ENCODE measurements around the gene GRIN3A. TPM values are rescaled to one million over a fixed set of nuclear protein-coding genes. Genes with fewer than 3 reads are reported as not detected.

Gene GRIN3A
- total RNA-seq, 1 donor from 2014 or later: not detected

DNA sequence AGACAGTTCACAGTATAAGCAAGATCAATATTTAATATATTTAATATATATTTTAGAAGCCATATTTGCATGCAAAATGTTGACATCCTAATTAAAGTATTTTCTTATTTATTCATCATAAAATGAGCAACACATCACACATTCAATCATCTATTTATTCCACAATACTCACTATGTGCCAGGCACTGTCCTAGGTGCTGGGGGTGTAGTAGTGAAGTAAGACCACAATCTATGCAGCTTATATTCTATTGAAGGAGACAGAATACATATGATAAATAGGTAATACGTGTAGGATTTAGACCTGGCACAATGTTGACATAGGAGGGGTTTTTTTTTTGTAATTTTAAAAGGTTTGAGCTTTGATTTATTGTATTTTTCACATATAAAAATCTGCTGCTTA is 63.1 kb downstream of the GRIN3A start:
- DNase-seq (ENCODE audit: low read depth): no peak

GRCh38 chr9:101674165-101674564 is 64.3 kb downstream of the GRIN3A start:
- no peak overlapping the region for H3K4me3 ChIP-seq (ENCODE audit: low read depth, low read length)
- TF ChIP-seq, protein P1, sequence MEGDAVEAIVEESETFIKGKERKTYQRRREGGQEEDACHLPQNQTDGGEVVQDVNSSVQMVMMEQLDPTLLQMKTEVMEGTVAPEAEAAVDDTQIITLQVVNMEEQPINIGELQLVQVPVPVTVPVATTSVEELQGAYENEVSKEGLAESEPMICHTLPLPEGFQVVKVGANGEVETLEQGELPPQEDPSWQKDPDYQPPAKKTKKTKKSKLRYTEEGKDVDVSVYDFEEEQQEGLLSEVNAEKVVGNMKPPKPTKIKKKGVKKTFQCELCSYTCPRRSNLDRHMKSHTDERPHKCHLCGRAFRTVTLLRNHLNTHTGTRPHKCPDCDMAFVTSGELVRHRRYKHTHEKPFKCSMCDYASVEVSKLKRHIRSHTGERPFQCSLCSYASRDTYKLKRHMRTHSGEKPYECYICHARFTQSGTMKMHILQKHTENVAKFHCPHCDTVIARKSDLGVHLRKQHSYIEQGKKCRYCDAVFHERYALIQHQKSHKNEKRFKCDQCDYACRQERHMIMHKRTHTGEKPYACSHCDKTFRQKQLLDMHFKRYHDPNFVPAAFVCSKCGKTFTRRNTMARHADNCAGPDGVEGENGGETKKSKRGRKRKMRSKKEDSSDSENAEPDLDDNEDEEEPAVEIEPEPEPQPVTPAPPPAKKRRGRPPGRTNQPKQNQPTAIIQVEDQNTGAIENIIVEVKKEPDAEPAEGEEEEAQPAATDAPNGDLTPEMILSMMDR (IDR thresholded peaks at IDR 0.05; ENCODE audit: insufficient read depth, low read length, poor library complexity, severe bottlenecking): no peak
- DNase-seq (ENCODE audit: low read depth): no peak
- no peaks in the 10 kb centered on the region for H3K36me3 ChIP-seq (ENCODE audit: control insufficient read depth, insufficient read depth, low read length)
- H3K27me3 ChIP-seq (ENCODE audit: control insufficient read depth, insufficient read depth, low read length): no peaks in the 10 kb centered on the region

More for the DNA sequence above, 63.1 kb downstream of the GRIN3A start:
- no peak overlapping the region for H3K4me3 ChIP-seq (ENCODE audit: low read depth, low read length)
- no peaks in the 10 kb centered on the region for H3K36me3 ChIP-seq (ENCODE audit: control insufficient read depth, insufficient read depth, low read length)
- H3K27me3 ChIP-seq (ENCODE audit: control insufficient read depth, insufficient read depth, low read length): no peaks in the 10 kb centered on the region
- TF ChIP-seq, protein P1 (IDR thresholded peaks at IDR 0.05; ENCODE audit: insufficient read depth, low read length, poor library complexity, severe bottlenecking): no peak

DNA sequence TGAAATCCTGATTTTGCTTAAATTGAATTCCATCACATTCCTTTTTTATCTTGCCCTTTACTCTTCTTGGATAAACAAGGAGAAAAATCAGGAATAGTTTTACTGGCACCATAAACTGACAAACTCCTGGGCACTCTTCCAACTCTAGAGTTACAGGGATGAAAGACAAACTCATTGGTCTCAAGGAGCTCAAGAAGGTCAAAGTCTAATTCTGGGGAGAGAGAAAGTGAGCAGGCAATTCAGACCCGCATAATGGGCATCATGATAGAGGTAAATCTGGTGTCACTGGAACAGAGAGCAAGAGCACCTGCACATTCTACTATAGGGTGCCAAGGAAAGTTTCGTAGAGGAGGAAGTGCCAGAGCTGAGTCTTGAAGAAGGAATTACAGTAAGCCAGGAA is 64.8 kb downstream of the GRIN3A start:
- DNase-seq (ENCODE audit: low read depth): no peak
- Histone ChIP-seq H3K27me3 (ENCODE audit: control insufficient read depth, insufficient read depth, low read length) (no peaks in the 10 kb centered on the region), H3K36me3 (ENCODE audit: control insufficient read depth, insufficient read depth, low read length) (no peaks in the 10 kb centered on the region), H3K4me3 (ENCODE audit: low read depth, low read length) (no peak overlapping the region)
- TF ChIP-seq, protein P1 (IDR thresholded peaks at IDR 0.05; ENCODE audit: insufficient read depth, low read length, poor library complexity, severe bottlenecking): no peak

DNA sequence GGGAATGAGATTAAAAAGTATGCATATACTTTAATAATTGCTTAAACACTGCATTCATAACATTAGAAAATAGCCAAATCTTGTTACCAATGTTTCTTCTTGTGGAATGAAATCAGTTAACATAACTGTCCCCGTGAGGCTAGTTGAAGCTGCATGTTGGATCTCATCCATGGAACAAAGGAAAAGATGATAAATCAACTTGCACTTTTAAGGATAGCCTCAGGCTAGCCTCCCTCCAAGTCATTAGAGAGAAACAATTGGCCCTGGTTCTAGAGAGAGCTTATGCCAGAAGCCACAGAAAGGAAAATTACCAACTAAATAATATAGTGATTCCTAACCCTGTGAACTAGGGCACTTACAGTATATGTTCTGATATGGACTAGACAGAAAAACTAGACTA is 66.9 kb downstream of the GRIN3A start:
- H3K4me3 ChIP-seq (ENCODE audit: low read depth, low read length): no peak overlapping the region
- no peak for DNase-seq (ENCODE audit: low read depth)
- H3K27me3 ChIP-seq (ENCODE audit: control insufficient read depth, insufficient read depth, low read length): no peaks in the 10 kb centered on the region
- no peaks in the 10 kb centered on the region for H3K36me3 ChIP-seq (ENCODE audit: control insufficient read depth, insufficient read depth, low read length)
- TF ChIP-seq, protein P1 (IDR thresholded peaks at IDR 0.05; ENCODE audit: insufficient read depth, low read length, poor library complexity, severe bottlenecking): no peak

- H3K4me3 ChIP-seq (ENCODE audit: low read depth, low read length): no peak overlapping the region
- H3K36me3 ChIP-seq (ENCODE audit: control insufficient read depth, insufficient read depth, low read length): no peaks in the 10 kb centered on the region
- TF ChIP-seq, protein P1 (IDR thresholded peaks at IDR 0.05; ENCODE audit: insufficient read depth, low read length, poor library complexity, severe bottlenecking): no peak
- H3K27me3 ChIP-seq (ENCODE audit: control insufficient read depth, insufficient read depth, low read length): no peaks in the 10 kb centered on the region
- no peak for DNase-seq (ENCODE audit: low read depth)
Measured at GRCh38 chr9:101668421-101668820, 70.0 kb downstream of the GRIN3A start.

DNA sequence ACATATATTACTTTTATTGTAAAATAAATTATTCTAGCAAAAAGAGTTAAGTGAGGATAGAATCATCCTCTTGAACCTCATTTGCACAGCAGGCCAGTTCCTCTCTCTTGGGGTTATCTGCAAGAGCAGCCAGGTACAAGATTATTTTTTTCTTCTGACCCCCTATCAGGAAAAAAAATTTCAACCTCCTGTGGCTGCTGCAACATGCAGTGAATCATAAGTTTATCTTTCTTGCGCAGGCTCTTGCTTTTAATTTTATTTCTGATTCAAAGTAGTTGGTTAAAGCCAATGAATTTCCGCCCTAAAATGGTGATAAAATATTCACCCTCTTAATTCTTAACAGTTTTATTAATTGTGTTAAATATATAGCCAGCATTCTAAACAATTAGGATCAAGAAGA is 74.0 kb downstream of the GRIN3A start:
- Histone ChIP-seq H3K36me3 (ENCODE audit: control insufficient read depth, insufficient read depth, low read length) (no peaks in the 10 kb centered on the region), H3K27me3 (ENCODE audit: control insufficient read depth, insufficient read depth, low read length) (no peaks in the 10 kb centered on the region), H3K4me3 (ENCODE audit: low read depth, low read length) (no peak overlapping the region)
- TF ChIP-seq, protein P1 (IDR thresholded peaks at IDR 0.05; ENCODE audit: insufficient read depth, low read length, poor library complexity, severe bottlenecking): no peak
- DNase-seq (ENCODE audit: low read depth): no peak
